Activated naive CD8-positive, alpha-beta T cell treated with anti-CD3 and anti-CD28 coated beads, Interleukin-2, amount 50 U/mL, for 16 hours (primary cell): ENCODE results near the gene OTOP1.
"Not testable (repeated sequence)": the region's sequence is repeated elsewhere in the genome, so short reads cannot be mapped to it uniquely, and the experiment has no call there.

Experiments
- DNase-seq: peaks from one replicate; pipeline ENCODE4 v3.0.0-alpha.2; 2020; ENCODE audit warnings: low read depth, low spot score

The OTOP1 gene

DNA sequence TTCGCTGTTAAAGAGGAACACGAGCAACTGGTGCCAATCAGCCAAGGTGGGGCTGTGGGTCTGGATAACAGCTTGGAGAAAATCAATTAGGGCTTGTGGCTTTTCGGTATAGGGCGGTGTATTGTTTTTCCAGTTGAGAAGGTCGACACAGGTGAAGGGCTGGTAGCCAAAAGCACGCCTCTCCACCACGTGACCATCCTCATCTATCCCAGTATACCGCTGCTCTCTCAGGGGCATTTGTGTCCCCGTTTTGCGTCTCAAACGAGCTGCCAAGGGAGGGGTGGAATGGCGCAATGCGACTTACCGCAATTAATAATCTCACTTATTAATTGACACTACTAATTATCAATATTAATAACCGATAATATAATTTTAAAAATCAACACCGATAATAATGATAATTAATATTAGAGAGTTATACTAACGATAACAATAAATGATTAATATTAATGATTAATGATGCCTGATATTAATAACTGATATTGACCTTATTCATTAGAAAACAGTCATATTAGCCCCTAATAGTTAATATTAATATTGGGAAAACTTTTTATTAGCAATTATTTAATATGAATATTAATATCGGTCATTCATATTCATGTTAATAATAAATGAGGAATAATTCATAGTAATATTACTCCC, 62.1 kb downstream of the OTOP1 start:
- DNase-seq = not testable (repeated sequence)

DNA sequence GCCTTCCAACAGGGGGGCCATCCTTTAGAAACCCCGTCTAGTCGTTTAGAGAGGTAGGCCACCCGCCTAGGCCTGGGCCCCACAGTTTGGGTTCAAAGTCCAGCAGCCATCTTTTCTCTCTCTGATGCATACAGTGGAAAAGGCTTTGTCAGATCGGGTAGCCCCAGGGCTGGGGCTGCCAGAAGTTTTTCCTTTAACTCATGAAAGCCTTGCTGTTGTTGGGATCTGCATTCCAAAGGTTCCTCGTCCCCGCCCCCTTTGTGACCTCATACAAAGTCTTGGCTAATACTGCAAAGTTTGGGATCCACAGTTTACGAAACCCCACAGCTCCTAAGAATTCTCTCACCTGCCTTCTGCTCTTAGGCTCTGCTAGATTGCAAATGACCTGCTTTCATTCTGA, 64.5 kb downstream of the OTOP1 start:
- not testable (repeated sequence) for DNase-seq

DNA sequence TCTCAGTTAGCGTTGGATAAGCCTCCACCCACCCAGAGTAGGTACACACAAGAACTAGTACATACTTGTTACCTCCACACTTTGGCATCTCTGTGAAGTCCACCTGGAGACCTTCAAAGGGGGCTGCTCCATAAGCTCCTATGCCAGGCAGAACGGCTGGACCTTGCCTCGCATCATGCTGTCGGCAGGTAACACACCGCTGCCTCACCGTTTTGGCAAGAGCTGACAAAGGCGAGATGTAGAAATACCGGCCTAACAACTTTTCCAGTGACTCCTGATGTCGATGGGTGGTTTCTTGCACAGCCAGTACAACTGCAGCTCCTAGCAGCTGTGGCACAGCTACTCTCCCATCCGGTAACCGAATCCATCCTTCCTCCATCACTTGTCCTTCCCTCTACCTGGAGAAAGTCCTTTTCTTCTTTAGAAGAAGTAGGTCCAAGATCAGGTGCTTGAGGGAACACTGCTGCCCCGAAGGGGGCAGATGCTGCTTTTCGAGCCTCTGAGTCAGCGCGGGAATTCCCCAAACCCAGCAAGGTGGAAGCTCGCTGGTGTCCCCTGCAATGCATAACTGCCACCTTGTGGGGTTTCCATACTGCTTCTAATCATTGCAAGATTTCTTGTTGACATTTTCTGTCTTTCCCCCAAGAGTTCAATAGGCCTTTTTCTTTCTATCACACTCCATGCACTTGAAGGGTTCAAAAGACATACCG, 65.6 kb downstream of the OTOP1 start:
- DNase-seq = not testable (repeated sequence)

DNA sequence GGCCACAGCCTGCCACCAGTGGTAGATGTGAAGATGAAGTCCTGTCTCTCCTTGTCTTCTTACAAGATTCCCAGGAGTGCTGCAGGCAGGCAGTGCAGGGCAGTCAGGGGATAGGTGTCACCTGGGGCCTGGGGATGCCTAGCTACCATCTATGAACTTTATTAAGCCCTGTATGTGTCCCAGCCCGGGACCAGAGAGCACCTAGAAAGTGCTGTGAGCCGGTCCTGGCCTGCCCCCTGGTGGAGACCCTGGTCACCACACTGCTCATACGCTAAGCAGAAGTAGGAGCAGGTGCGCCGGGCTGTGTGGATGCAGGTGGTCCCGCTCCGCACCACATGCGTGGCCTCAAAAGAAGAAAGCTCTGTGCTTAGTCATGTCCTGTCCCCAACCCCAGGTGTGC, 81.1 kb downstream of the OTOP1 start:
- not testable (repeated sequence) for DNase-seq

DNA sequence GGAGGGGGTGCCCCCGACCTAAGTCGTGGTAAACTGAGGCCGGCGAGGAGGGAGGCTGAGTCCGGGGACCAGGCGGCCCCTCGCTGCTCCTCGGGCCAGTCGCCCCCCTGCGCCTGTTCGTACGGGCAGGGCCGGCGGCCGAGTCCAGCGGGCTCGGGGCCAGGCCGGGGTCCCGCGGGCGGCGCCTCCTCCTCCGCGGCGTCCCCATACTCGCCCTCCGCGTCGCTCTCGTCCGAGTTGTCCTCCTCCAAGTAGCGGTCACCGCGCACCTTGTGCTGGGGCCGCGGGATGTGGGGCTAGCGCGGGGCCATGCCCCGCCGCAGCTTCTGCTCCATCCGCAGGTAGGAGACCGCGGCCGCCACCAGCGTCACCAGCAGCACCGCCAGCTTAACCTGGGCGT, 83.4 kb downstream of the OTOP1 start:
- not testable (repeated sequence) for DNase-seq

DNA sequence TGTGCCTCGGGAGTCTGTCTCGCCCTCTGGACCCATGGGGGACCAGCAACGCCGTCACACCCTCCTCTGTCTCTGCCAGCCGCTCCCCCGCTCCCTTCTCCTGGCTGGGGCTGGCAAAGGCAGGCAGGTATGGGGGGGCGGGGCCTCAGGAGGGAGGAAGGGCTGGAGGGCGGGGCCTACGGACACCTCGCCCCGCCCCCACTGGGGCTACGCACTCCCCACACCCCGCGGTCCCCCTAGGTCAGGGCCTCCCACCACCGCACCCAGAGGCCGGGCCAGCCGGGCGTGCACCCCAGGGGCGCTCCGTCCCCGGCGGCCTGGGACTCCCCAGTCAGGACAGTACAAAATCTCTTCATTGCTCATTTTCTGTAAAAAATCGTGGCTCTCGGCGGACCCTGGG, 84.0 kb downstream of the OTOP1 start:
- not testable (repeated sequence) for DNase-seq

DNA sequence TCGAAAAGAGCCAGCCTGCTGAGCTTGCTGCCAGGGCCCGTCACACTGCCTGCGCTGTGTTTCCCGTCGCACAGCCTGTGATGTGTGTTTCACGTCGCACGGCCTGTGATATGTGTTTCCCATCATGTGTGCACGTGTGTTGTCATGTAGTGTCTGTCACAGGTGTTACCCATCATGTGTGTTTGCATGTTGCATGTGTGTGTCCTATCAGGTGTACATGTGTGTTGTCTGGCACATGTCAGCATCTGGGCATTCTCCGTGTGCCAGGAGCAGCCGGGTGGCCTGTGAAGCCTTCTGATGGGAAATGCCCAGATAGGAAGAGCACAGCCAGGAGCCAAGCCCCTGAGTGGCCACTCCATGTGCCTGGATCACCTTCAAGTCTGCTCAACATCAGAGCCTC, 85.5 kb downstream of the OTOP1 start:
- DNase-seq = not testable (repeated sequence)
